NCI-H345 (cell line): ENCODE data around the gene KLHDC8A.
A peak's percentile ranks its signal among the peaks of the same experiment; 100 is the strongest.
"Not testable (repeated sequence)": the region's sequence is repeated elsewhere in the genome, so short reads cannot be mapped to it uniquely, and the experiment has no call there.

ENCODE experiments used
- DNase-seq: peaks from one replicate; lab custom pipeline; 2025; lab: John Stamatoyannopoulos, UW

KLHDC8A gene

DNA sequence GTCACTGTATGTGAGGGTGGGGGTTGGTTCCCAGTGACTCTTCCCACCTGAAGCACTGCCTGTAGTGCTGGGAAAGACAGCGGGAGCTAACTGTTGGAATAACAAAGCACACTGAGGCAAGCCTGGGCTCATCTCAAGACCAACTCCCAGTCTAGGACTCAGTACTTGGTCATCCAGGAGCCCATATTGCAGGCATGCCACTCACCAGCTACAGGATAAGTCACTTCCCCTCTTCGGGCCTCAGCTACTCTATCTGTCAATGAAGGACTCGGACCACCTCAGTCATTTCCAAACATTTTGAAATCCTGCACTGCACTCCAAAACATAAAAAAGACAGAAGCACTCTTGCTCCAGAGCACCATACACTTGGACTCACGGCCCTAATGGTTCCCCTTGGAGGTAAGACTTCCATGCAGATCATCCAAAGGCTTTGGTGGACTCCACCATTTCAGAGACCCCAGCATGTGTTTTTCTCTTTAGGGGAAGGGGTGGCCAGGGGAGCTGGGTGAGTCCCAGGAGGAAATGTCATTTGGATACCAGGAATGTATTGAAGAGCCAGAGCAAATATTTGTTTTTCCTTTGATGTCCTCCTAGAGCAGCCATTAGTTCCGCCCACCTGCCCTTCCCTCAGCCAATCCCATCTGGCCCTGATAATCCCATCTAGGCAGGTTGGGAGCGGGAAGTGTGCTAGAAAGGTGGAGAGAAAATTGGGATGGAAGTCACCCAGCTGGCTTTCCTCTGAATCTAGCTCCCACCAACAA lies 38.3 kb downstream of the KLHDC8A start:
- peak; percentile 93 for DNase-seq

GRCh38 chr1:205317311-205317917 lies 39.3 kb downstream of the KLHDC8A start:
- peak; percentile 89 for DNase-seq

GRCh38 chr1:205316161-205316566 lies 40.6 kb downstream of the KLHDC8A start:
- no peak for DNase-seq

GRCh38 chr1:205315008-205315618 lies 41.6 kb downstream of the KLHDC8A start:
- peak; percentile 39 for DNase-seq

GRCh38 chr1:205313563-205314308 lies 43.0 kb downstream of the KLHDC8A start:
- peak; percentile 22 for DNase-seq

DNA sequence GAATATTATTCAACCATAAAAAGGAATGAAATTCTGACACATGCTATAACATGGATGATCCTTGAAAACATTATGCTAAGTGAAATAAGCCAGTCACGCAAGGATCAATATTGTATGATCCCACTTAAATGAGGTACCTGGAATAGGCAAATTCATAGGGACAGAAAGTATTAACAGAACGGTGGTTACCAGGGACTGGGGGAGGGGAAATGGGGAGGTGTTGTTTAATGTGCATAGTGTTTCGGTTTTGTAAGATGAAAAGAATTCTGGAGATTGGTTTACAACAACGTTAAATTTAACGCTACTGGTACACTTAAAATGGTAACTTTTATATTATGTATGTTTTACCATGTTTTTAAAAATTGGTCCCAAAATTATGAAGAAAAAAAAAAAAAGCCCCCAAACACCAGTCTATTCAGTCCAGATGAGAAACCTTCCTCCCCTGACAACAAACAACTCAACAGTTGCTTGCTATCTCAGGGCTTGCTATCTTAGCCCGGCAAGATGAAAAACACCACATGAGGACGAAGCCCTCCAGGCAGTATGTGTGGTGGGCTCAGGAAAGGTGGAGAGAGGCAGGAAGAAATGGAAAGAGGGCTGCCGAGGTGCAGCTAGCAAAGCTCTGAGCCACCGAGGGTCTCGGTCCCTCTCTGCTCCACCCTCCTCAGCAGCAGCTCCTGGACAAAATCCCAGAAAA lies 43.7 kb downstream of the KLHDC8A start:
- DNase-seq: no peak

- DNase-seq: no peak
Measured at GRCh38 chr1:205310976-205311704, 45.6 kb downstream of the KLHDC8A start.

DNA sequence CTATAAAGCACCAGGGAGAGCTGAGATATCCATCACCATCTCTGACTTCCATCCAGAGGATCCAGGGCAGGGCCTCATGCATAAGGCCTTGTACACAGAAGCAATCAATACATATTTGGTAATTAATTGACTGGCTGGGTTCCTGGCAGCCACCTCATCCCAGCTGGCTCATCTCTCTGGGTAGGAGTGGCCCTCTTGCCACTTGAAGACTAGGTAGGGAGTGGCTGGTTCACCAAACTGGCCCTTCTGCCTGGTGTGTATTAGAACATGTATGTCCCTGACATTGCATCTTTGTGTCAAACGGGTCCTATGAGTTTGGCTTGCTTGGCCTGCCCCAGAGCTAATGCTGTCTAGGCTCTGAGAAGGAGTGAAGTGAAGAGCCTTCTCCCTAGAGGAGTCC lies 47.0 kb downstream of the KLHDC8A start:
- no peak for DNase-seq

- no peak for DNase-seq
Measured at GRCh38 chr1:205306929-205307566, 49.7 kb downstream of the KLHDC8A start.

GRCh38 chr1:205304695-205305070 lies 52.0 kb downstream of the KLHDC8A start:
- no peak for DNase-seq

DNA sequence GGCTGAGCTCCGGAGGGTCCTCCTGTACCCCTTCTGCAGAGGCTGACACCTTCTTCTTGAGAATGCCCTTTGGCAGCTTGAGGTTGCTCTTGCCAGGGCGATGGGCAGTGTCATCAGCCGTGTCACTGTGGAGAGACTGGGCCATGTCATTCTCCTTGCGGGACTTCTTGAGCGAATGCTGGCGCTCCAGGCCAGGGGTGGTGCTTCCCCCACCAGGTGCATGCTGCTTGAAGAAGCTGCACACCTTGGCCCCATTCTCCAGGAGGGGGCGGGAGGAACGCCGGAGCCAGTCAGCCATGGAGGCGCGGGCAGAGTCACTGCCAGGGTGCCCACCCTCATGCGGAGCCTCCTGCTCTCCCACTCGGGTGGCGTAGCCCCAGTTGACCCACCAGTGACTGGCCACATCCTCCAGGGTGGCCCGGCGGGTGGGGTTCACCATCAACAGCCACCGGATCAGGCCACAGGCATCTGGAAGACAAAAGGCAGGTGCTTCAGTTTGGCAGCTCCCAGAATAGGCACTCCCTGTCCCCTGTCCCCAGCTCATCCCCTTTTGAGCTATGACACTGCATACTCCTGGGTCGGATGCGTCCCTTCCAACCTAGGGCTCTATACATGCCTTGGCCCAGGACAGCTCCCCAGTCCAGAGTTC lies 52.6 kb downstream of the KLHDC8A start:
- no peak for DNase-seq

- DNase-seq: no peak
Measured at GRCh38 chr1:205303247-205303888, 53.4 kb downstream of the KLHDC8A start.

- DNase-seq: no peak
Measured at GRCh38 chr1:205301842-205302588, 54.7 kb downstream of the KLHDC8A start.

DNA sequence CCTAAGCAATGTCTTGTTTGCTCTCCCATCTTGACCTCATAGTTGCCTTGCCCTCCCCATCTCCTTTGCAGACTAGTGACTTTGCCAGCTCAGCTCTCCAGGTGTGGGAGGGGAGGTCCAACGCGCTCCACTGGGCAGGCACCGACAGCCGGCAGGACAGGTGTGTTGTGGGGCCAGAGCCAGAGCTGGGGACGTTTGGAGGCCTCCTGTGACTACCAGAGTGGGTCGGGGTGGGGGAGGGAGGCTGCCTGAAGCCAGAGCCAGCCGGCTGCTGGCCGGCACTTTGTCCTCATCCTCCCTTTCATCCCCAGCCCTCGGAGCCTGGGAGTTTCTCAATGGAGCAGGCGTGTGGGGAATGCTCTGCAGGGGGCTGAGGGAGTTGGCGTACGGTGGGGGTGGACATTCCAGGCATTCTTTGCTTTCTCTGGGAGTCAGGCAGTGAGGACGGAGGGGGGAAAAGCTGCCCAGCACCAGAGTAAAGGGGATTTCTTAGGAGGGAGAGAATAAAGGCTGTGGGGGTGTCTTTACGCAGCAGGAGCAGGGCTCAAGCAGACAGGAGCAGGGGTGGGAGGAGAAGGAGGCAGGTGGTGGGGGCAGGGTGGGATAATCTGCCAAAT lies 55.4 kb downstream of the KLHDC8A start:
- DNase-seq: peak; percentile 23

- DNase-seq: no peak
Measured at GRCh38 chr1:205300149-205300548, 56.6 kb downstream of the KLHDC8A start.

DNA sequence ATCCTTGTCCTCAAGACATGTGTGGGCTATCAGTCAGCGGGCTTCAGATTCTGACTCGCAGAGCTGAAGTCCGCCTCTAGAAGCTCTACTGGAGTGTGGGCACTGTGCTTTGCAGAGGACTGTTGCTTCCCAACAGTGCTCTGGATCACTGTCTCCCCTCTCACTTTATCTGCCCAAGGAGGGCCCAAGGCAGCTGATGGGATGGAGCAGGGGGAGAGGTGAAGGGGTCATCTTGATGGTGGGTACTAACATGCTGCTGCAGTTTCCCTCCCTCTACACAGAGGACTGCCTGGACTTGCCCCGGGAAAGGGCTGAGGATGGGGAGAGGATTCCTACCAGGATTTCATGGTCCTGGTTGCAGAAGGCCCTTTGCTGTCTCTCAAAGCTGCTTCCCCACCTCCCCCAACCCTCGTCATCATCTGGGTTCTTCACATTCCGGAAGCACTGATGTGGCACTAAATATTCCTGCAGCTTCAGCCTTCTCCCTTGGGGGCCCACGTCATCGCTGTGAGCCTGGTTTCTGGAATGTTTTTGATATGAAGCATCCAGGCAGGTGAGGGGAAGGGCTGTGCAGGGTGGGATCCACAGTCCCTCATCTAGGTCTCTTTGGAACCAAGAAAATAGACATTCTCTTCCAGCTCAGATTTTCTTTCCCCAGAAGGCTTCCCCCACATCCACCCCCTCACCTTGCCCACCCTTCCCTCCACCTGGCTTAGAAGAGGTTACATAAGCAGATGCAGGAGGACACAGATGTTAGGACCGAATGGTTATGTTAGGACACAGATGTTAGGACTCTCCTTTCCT lies 58.3 kb downstream of the KLHDC8A start:
- DNase-seq: no peak

- not testable (repeated sequence) for DNase-seq
Measured at GRCh38 chr1:205297546-205298177, 59.1 kb downstream of the KLHDC8A start.
